Measurements from ENCODE around the gene NEK7. TPM values are rescaled to one million over a fixed set of nuclear protein-coding genes. Genes with fewer than 3 reads are reported as not detected.
A peak's percentile ranks its signal among the peaks of the same experiment; 100 is the strongest.

Gene NEK7
- total RNA-seq, 1 donor = 376 TPM

DNA sequence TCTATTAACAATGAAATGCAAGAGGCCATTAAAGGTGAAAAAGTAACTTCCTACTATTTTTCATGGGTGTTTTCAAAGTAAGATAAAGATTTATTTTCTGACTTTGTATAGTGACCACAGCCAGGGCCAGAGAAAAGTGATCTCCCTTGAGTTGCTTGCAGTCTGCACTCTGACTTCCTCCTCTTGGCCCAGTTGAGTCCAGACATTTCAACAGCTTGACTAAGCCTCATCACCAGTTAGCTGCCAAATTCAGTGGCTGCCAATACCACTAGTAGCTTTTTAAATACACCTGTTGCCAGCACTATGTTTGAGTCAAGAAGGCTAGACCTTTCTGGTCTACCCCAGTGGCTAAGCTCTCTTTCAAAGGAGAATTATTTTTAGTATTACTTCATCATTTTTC, 3.7 kb upstream of the NEK7 start:
- peaks cover 49% of the 10 kb centered on the region for H3K4me1 ChIP-seq (ENCODE audit: insufficient read depth, low read length)
- H3K79me2 ChIP-seq (ENCODE audit: insufficient read depth, low read length) = peaks cover 19% of the 10 kb centered on the region
- no peak for DNase-seq (ENCODE audit: insufficient read length, low spot score, missing footprints)
- H4K20me1 ChIP-seq (ENCODE audit: insufficient read depth, low read length) = peaks cover 6% of the 10 kb centered on the region
- no peak overlapping the region for H2AFZ ChIP-seq (ENCODE audit: low read length)
- TF ChIP-seq, protein P1, sequence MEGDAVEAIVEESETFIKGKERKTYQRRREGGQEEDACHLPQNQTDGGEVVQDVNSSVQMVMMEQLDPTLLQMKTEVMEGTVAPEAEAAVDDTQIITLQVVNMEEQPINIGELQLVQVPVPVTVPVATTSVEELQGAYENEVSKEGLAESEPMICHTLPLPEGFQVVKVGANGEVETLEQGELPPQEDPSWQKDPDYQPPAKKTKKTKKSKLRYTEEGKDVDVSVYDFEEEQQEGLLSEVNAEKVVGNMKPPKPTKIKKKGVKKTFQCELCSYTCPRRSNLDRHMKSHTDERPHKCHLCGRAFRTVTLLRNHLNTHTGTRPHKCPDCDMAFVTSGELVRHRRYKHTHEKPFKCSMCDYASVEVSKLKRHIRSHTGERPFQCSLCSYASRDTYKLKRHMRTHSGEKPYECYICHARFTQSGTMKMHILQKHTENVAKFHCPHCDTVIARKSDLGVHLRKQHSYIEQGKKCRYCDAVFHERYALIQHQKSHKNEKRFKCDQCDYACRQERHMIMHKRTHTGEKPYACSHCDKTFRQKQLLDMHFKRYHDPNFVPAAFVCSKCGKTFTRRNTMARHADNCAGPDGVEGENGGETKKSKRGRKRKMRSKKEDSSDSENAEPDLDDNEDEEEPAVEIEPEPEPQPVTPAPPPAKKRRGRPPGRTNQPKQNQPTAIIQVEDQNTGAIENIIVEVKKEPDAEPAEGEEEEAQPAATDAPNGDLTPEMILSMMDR (IDR thresholded peaks at IDR 0.05; ENCODE audit: extremely low read depth, low read depth, low read length) = no peak
- no peaks in the 10 kb centered on the region for H3K27me3 ChIP-seq (ENCODE audit: insufficient read depth, low read length)
- H3K4me3 ChIP-seq (ENCODE audit: insufficient read depth, low read length) = no peak overlapping the region
- H3K9me3 ChIP-seq (ENCODE audit: low read depth, low read length) = no peaks in the 10 kb centered on the region
- H3K27ac ChIP-seq (ENCODE audit: low read depth, low read length) = peak overlapping the region; percentile 20
- no peaks in the 10 kb centered on the region for H3K36me3 ChIP-seq (ENCODE audit: insufficient read depth, low read length)
- H3K4me2 ChIP-seq (ENCODE audit: insufficient read depth, low read length) = peak overlapping the region; percentile 26

DNA sequence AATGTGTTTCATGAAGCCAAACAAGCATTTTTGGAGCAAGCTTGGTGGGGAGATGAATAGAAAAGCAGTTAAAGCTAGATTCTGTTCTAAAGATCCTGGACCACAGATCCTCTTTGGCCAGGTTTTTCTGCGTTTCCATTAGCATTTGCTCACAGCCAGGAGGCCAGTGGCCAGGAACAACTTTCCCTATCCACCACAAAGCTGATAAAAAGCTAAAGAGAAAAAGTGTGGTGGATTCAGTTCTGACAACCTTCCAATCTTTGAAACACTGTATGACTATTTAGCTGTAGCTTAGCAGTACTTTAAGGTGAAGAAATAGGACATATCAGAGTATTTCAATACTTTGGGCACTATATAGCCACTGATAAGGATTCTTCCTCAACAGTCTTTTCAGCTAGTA, 3.0 kb upstream of the NEK7 start:
- H3K27me3 ChIP-seq (ENCODE audit: insufficient read depth, low read length) = no peaks in the 10 kb centered on the region
- peaks cover 49% of the 10 kb centered on the region for H3K4me1 ChIP-seq (ENCODE audit: insufficient read depth, low read length)
- H4K20me1 ChIP-seq (ENCODE audit: insufficient read depth, low read length) = peaks cover 13% of the 10 kb centered on the region
- H3K4me2 ChIP-seq (ENCODE audit: insufficient read depth, low read length) = peak overlapping the region; percentile 26
- no peaks in the 10 kb centered on the region for H3K36me3 ChIP-seq (ENCODE audit: insufficient read depth, low read length)
- peaks cover 26% of the 10 kb centered on the region for H3K79me2 ChIP-seq (ENCODE audit: insufficient read depth, low read length)
- DNase-seq (ENCODE audit: insufficient read length, low spot score, missing footprints) = peak; percentile 77
- H3K9me3 ChIP-seq (ENCODE audit: low read depth, low read length) = no peaks in the 10 kb centered on the region
- H3K27ac ChIP-seq (ENCODE audit: low read depth, low read length) = no peak overlapping the region
- no peak overlapping the region for H2AFZ ChIP-seq (ENCODE audit: low read length)
- TF ChIP-seq, protein P1 (IDR thresholded peaks at IDR 0.05; ENCODE audit: extremely low read depth, low read depth, low read length) = no peak
- H3K4me3 ChIP-seq (ENCODE audit: insufficient read depth, low read length) = no peak overlapping the region

DNA sequence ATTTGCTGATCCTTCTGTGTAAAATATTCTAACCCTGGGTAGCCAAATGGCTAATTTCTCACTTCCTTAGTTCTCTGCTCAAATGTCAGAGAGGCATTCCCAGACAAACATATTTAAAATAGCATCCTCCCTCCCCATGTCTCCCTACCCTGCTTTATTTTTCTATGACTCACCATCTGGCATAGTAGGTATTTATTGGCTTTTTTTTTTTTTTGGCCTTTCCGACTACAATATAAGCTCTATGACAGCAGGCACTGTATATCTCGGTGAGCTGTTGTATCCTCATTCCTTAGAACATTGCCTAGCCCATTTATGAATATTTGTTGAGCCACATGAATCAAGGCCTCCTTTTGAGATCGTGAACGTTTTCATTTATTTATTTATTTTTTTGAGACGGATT, 1.5 kb upstream of the NEK7 start:
- no peak overlapping the region for H3K4me3 ChIP-seq (ENCODE audit: insufficient read depth, low read length)
- peaks cover 20% of the 10 kb centered on the region for H4K20me1 ChIP-seq (ENCODE audit: insufficient read depth, low read length)
- peak; percentile 94 for DNase-seq (ENCODE audit: insufficient read length, low spot score, missing footprints)
- H3K4me1 ChIP-seq (ENCODE audit: insufficient read depth, low read length) = peaks cover 58% of the 10 kb centered on the region
- no peaks in the 10 kb centered on the region for H3K27me3 ChIP-seq (ENCODE audit: insufficient read depth, low read length)
- H3K9me3 ChIP-seq (ENCODE audit: low read depth, low read length) = no peaks in the 10 kb centered on the region
- peaks cover 41% of the 10 kb centered on the region for H3K79me2 ChIP-seq (ENCODE audit: insufficient read depth, low read length)
- TF ChIP-seq, protein P1 (IDR thresholded peaks at IDR 0.05; ENCODE audit: extremely low read depth, low read depth, low read length) = no peak
- peak overlapping the region; percentile 82 for H3K27ac ChIP-seq (ENCODE audit: low read depth, low read length)
- no peaks in the 10 kb centered on the region for H3K36me3 ChIP-seq (ENCODE audit: insufficient read depth, low read length)
- peak overlapping the region; percentile 88 for H3K4me2 ChIP-seq (ENCODE audit: insufficient read depth, low read length)
- H2AFZ ChIP-seq (ENCODE audit: low read length) = no peak overlapping the region

DNA sequence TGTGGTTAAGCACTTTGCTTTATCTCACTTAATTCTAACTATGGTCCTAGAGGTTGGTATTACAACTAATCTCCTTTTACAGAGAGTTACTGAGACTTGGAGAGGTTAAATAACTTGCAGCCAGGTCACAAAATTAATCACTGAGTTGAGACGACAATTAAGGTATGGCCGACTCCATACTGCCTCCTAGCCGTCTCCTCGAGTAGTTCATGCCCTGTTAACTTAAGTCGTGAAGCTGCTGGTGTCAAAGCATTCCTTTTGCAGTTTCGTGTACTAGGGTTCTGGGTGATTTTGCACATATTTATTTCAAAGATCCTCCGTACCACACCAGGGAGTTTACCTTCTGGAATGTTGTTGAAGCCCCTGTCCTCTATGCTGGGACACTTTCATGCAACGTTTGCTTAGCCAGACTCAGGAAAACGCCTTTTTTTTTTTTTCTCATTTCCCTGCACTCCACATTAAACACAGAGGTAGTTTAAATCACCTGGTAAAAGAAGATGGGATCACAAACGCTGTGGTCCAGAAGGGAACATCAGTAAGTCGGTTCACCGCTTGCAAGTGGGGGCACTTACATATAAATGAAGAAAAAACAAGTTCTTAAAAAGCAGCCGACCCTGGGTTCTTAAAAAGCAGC, 570 bp upstream of the NEK7 start:
- H4K20me1 ChIP-seq (ENCODE audit: insufficient read depth, low read length) = peaks cover 24% of the 10 kb centered on the region
- H3K4me3 ChIP-seq (ENCODE audit: insufficient read depth, low read length) = peak overlapping the region; percentile 91
- H3K27ac ChIP-seq (ENCODE audit: low read depth, low read length) = peak overlapping the region; percentile 82
- H3K79me2 ChIP-seq (ENCODE audit: insufficient read depth, low read length) = peaks cover 50% of the 10 kb centered on the region
- no peaks in the 10 kb centered on the region for H3K9me3 ChIP-seq (ENCODE audit: low read depth, low read length)
- no peaks in the 10 kb centered on the region for H3K27me3 ChIP-seq (ENCODE audit: insufficient read depth, low read length)
- peaks cover 58% of the 10 kb centered on the region for H3K4me1 ChIP-seq (ENCODE audit: insufficient read depth, low read length)
- peak overlapping the region; percentile 88 for H3K4me2 ChIP-seq (ENCODE audit: insufficient read depth, low read length)
- no peaks in the 10 kb centered on the region for H3K36me3 ChIP-seq (ENCODE audit: insufficient read depth, low read length)
- DNase-seq (ENCODE audit: insufficient read length, low spot score, missing footprints) = no peak
- TF ChIP-seq, protein P1 (IDR thresholded peaks at IDR 0.05; ENCODE audit: extremely low read depth, low read depth, low read length) = peak; percentile 86
- peak overlapping the region; percentile 77 for H2AFZ ChIP-seq (ENCODE audit: low read length)
